HS-27A (cell line): Measurements from ENCODE around the gene OR4P4.

Experiments used
- DNase-seq: peaks from one replicate; pipeline ENCODE4 v3.0.0-alpha.2; 2012; ENCODE audit warnings: low read depth, missing footprints

Gene OR4P4

DNA sequence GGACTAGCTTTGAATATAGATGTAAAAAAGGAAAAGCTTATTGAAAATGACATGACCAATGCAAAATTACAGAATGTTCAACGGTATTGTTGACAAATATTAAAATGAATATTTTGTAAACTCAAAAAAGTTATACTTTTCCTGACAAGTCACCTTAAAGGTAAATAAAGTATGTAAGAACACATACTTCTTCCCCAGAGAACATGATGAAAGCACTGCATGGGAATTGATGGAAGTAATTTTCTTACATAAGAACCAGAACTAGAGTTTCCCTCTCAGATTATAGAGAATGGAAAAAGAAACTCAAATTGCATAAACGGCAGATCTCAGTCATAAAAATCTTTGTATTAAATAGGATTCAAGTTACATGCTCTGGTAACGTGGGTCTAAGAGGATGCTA, at the start of gene OR4P4:
Gene OR4P4, plus strand, starts transcription at position 301 of the 400 bp plus-strand sequence.
- no peak for DNase-seq

DNA sequence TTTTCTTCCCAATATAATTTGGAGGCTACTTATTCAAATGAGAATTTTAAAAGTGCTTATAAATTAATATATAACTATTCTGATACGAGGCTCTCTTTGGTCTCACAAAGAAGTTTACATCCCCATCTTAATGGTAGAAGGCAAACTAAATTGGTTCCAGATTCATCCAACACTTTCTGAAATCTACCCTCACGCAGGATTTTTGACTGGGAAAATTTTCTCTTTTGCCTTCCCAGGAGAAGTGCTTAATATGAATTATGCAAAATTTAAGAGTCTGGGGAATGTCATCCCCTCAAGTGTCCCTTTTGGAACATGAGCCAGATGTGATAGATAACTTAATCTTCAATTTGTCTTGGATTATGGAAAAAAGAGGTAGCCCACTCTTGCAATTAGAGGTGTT, 27.4 kb upstream of the OR4P4 start, which contains the start of gene OR4C11:
Gene OR4C11, minus strand, starts transcription at position 101 of the 400 bp plus-strand sequence. CDS start 3,272 bp downstream, outside the sequence.
- DNase-seq, result no peak

DNA sequence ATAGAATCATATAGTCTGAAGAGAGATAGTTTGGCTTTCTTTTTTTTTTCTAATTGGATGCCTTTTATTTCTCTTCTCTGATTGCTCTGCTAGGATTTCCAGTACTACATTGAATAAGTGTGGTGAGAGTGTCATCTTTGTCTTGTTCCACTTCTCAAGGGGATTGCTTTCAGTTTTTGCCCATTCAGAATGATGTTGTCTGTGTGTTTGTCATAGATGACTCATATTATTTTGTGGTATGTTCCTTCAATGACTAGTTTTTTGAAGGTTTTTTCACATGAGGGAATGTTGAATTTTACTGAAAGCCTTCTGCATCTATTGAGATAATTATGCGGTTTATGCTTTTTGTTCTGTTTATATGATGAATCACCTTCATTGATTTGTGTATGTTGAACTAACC, 10.4 kb upstream of the OR4P4 start:
- no peak for DNase-seq

DNA sequence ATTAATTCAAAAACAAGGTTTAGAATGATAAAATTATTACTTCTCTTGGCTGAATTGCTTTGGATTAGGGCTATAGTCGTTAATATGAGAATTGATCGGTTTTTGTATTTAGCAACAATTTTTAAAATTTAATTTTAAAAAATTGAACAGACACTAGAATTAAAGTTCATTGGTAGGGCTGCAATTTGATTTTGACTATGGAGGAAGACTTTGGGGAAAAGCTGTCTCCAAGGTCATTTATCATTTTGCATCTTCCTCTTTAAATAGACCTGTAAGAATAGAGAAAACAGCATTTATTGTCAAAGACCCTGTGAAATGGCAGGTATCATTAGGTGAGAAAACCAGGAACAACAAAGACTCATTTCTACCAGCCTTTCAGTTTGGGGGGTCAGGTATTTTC, 13.1 kb downstream of the OR4P4 start, which contains the start of gene OR4S2:
Gene OR4S2, plus strand, starts transcription at position 301 of the 400 bp plus-strand sequence. CDS start 2,577 bp downstream, outside the sequence.
- DNase-seq, result no peak

DNA sequence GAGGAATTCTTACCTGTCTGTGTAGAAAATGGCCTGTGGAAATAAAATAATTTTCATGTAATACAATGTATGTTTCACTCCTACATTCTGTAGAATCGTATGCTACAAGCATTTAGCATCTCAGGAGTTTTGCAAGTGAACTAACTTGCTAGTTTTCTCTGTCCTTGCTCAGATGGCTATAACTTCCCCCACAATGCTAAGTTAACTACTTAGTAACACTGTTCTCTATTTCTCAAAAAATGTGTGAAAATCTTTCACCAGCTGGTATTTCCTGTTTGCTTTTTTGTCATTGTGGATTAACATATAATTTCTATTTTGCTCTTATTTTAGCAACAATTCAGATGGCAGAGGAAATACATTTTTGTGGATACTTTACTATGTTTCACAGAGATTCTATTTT, 17.6 kb downstream of the OR4P4 start:
- DNase-seq, result no peak

DNA sequence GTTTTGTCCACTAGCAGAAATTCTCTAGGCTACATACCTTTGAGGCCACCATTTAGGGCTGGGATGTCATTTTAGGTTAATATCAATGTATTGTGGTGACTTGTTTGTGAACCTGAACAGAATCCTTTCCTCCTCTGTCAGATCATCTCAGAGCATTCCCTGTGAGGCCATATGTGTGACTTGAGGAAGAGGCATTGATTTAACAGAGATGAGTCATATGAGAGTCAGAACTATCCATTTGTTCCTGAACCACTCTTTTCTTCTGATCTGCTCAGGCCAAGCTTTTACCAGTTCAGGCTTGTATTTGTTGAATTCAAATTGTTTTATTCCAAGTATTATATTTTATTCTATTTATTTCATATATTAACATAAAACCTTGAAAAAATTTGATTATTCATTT, 20.2 kb downstream of the OR4P4 start:
- no peak for DNase-seq

DNA sequence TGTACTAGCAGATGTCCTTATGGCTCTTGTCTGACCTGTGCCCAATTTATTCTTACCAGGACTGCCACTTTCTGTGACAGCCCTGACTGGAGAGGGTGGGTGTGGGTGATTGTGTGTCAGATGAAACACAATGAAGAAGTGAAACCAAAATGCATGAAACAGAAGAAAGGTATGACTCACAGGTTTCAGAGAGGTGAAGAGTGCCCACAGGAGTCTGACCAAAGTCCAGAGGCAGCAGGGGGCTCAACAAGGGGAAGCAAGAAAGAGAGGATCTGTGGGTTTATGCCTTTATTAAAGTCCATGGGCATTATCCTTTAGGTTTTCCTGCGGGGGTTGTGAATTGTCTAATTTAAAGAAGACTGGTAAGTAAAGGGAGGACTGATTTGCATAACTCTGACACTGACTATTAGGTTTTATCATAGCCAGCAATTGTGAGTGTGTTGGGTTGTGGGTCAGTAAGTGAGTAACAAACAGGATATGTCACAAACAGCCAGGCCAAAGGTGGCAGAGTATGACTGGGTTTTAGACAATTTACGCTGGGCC, 23.2 kb downstream of the OR4P4 start:
- no peak for DNase-seq

DNA sequence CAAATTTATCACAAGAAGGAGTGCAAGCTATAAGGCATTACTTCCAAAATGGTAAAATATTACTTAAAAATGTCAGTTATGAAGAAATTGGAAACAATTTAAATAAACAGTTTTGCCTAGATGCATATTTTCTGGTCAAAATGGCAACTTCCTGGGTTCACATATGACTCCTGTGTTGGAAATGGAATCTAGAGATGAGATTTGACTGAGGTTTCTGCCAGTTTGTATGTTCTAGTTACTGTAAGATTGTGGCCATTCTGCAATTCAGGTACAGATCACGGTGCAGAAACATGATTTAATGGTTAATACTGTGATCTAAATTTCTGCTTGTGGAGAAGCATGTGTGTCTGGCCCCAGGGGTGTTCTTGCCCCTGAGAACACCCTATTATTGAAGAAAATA, 23.7 kb downstream of the OR4P4 start:
- no peak for DNase-seq

DNA sequence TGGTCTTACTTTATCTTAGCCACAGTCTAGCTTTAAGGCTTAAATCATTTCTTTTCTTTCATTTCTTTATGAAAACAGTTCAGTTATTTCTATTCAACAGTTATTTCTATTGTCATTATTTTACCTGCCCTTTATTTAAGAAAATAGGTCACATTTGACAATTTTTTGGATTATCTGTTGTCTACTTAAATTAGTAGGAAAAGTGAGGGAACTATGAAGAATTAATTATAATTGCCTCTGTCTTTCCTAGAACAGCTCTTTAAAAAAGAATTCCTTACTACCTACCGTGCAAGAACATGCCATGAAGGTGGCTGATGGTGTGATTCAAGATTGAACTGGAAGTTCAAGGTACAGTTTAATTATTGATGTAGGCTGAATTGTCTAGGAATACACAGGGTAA, 27.0 kb downstream of the OR4P4 start, which contains the start of gene OR4C6:
Gene OR4C6, plus strand, starts transcription at position 301 of the 400 bp plus-strand sequence. CDS start 2,966 bp downstream, outside the sequence.
- DNase-seq, result no peak

DNA sequence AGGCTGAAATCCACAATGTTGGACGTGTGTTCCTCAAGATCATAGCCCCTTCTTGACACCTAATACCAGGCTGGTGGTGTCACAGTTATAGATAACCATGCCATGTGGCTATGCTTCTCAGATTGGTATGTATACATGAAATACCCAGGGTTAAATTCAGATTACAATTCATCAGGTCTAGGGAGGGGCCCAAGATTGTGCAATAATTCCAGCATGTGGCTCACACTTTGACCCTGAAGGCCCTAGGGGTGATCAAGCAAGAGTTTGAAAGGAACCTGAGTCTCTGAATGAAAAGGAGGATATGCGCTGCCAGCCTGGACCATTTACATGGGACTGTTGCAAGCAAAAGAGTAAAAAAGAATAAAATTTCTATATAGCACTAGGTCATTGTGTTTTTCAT, 34.5 kb downstream of the OR4P4 start:
- DNase-seq, result no peak

DNA sequence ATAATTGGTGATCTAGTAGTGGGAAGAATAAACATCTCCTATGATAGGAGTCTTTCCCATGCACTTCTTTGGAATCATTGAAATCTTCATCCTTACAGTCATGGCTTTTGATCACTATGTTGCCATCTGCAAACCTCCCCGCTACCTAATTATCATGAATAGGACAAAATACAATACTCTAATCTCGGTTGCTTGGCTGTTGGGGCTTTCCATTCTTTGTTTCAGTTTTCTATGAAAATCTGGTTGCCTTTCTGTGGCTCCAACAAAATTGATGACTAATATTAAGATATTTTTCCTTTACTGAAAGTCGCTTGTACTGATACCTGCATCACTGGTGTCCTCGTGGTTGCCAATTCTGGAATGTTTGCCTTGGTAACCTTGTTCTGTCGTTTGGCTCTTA, 38.9 kb downstream of the OR4P4 start:
- no peak for DNase-seq
